ENCODE data around the gene CALML5.

GRCh38 chr10:5476918-5477525 lies 22.3 kb downstream of the CALML5 start:
- TF ChIP-seq POLR2AphosphoS5 (IDR thresholded peaks at IDR 0.05; ENCODE audit: low read depth, low read length) (no peak), CTCF (IDR thresholded peaks at IDR 0.05) (no peak), REST (IDR thresholded peaks at IDR 0.05; ENCODE audit: insufficient read depth in 1 of 2, low read depth in 2 of 2, low read length in 1 of 2) (no peak)
